Measurements from ENCODE around the gene AGRN.
"Not testable (repeated sequence)": the region's sequence is repeated elsewhere in the genome, so short reads cannot be mapped to it uniquely, and the experiment has no call there.

Gene AGRN

GRCh38 chr1:973459-974292 lies 46.2 kb upstream of the AGRN start:
- H3K4me3 ChIP-seq (ENCODE audit: low read depth, low read length), result no peak overlapping the region
- no peak for TF ChIP-seq MYC (IDR thresholded peaks at IDR 0.05; ENCODE audit: low read depth, low read length)
- TF ChIP-seq MAX (IDR thresholded peaks at IDR 0.05; ENCODE audit: low read depth, low read length), result no peak
- no peak for TF ChIP-seq CTCF (IDR thresholded peaks at IDR 0.05; ENCODE audit: low read depth, low read length)
- no peak for TF ChIP-seq POLR2A (IDR thresholded peaks at IDR 0.05; ENCODE audit: extremely low read depth, insufficient read length)
- DNase-seq (ENCODE audit: low read depth), result no peak

GRCh38 chr1:974293-974640 lies 45.7 kb upstream of the AGRN start:
- TF ChIP-seq POLR2A (IDR thresholded peaks at IDR 0.05; ENCODE audit: extremely low read depth, insufficient read length) (no peak), MAX (IDR thresholded peaks at IDR 0.05; ENCODE audit: low read depth, low read length) (no peak), MYC (IDR thresholded peaks at IDR 0.05; ENCODE audit: low read depth, low read length) (no peak), CTCF (IDR thresholded peaks at IDR 0.05; ENCODE audit: low read depth, low read length) (no peak)
- DNase-seq (ENCODE audit: low read depth), result no peak
- no peak overlapping the region for H3K4me3 ChIP-seq (ENCODE audit: low read depth, low read length)

- no peak overlapping the region for H3K4me3 ChIP-seq (ENCODE audit: low read depth, low read length)
- DNase-seq (ENCODE audit: low read depth), result no peak
- TF ChIP-seq MAX (IDR thresholded peaks at IDR 0.05; ENCODE audit: low read depth, low read length), result no peak
- no peak for TF ChIP-seq MYC (IDR thresholded peaks at IDR 0.05; ENCODE audit: low read depth, low read length)
- TF ChIP-seq CTCF (IDR thresholded peaks at IDR 0.05; ENCODE audit: low read depth, low read length), result no peak
- TF ChIP-seq POLR2A (IDR thresholded peaks at IDR 0.05; ENCODE audit: extremely low read depth, insufficient read length), result no peak
Measured at GRCh38 chr1:974687-975328, 45.1 kb upstream of the AGRN start.

GRCh38 chr1:975365-975764 lies 44.6 kb upstream of the AGRN start:
- no peak for DNase-seq (ENCODE audit: low read depth)
- no peak overlapping the region for H3K4me3 ChIP-seq (ENCODE audit: low read depth, low read length)
- no peak for TF ChIP-seq POLR2A (IDR thresholded peaks at IDR 0.05; ENCODE audit: extremely low read depth, insufficient read length)
- no peak for TF ChIP-seq MYC (IDR thresholded peaks at IDR 0.05; ENCODE audit: low read depth, low read length)
- no peak for TF ChIP-seq MAX (IDR thresholded peaks at IDR 0.05; ENCODE audit: low read depth, low read length)
- no peak for TF ChIP-seq CTCF (IDR thresholded peaks at IDR 0.05; ENCODE audit: low read depth, low read length)

GRCh38 chr1:975896-976683 lies 43.8 kb upstream of the AGRN start:
- H3K4me3 ChIP-seq (ENCODE audit: low read depth, low read length), result no peak overlapping the region

GRCh38 chr1:976791-977190 lies 43.1 kb upstream of the AGRN start:
- not testable (repeated sequence) for DNase-seq (ENCODE audit: low read depth); H3K4me3 ChIP-seq (ENCODE audit: low read depth, low read length)

More at GRCh38 chr1:975896-976683, 43.8 kb upstream of the AGRN start:
- TF ChIP-seq CTCF (IDR thresholded peaks at IDR 0.05; ENCODE audit: low read depth, low read length), result peak; percentile 60
- TF ChIP-seq POLR2A (IDR thresholded peaks at IDR 0.05; ENCODE audit: extremely low read depth, insufficient read length), result no peak
- no peak for TF ChIP-seq MAX (IDR thresholded peaks at IDR 0.05; ENCODE audit: low read depth, low read length)
- peak; percentile 84 for DNase-seq (ENCODE audit: low read depth)
